Hepatocyte (in vitro differentiated cells): ENCODE data around the gene SIL1.

Source experiments
- EZH2 ChIP-seq: fragments of 200-600 bp; sonication (generic); IDR thresholded peaks from 2 replicates; pipeline ENCODE4 v1.6.1; 2016; ENCODE audit warnings: antibody characterized with exemption, mild to moderate bottlenecking, borderline replicate concordance
- TF ChIP-seq, protein P1 (sequence below): fragments of 200-600 bp; sonication (generic); IDR thresholded peaks from 2 replicates; pipeline ENCODE4 v1.5.1; 2016; ENCODE audit warnings: antibody characterized with exemption, mild to moderate bottlenecking; ENCODE audit not compliant: poor library complexity

DNA sequence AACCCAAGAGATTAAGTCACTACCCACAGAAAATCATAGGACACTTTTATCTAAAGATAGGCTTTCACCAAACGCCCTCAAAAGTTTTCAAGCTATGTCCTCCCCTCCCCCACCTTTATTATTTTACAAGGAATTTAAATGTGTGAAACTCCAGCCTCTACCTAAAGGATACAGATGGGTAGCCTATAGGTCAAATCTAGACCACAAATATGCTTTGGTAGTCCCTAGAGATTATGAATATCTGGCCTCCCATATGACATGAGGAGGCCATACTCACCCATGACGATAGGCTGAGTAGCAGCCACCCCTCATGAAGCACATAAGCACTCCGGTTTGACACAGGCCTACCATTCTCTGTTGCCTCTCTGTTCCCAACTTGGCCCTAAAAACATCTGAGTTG lies 11.9 kb downstream of the SIL1 start:
- TF ChIP-seq, protein P1, sequence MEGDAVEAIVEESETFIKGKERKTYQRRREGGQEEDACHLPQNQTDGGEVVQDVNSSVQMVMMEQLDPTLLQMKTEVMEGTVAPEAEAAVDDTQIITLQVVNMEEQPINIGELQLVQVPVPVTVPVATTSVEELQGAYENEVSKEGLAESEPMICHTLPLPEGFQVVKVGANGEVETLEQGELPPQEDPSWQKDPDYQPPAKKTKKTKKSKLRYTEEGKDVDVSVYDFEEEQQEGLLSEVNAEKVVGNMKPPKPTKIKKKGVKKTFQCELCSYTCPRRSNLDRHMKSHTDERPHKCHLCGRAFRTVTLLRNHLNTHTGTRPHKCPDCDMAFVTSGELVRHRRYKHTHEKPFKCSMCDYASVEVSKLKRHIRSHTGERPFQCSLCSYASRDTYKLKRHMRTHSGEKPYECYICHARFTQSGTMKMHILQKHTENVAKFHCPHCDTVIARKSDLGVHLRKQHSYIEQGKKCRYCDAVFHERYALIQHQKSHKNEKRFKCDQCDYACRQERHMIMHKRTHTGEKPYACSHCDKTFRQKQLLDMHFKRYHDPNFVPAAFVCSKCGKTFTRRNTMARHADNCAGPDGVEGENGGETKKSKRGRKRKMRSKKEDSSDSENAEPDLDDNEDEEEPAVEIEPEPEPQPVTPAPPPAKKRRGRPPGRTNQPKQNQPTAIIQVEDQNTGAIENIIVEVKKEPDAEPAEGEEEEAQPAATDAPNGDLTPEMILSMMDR = no peak
- TF ChIP-seq EZH2 = no peak
